VCaP (cell line): Measurements from ENCODE around the gene MC3R.
"Not testable (repeated sequence)": the region's sequence is repeated elsewhere in the genome, so short reads cannot be mapped to it uniquely, and the experiment has no call there.

Source experiments
- H3K27ac ChIP-seq: fragments of 450-650 bp; 2 replicates; pipeline ENCODE4 v1.5.1; 2017
- TF ChIP-seq, protein P1 (sequence below): fragments of 450-650 bp; conservative IDR thresholded peaks from 2 replicates; pipeline ENCODE4 v1.5.1; 2017; ENCODE audit warnings: mild to moderate bottlenecking, moderate library complexity

Gene MC3R

DNA sequence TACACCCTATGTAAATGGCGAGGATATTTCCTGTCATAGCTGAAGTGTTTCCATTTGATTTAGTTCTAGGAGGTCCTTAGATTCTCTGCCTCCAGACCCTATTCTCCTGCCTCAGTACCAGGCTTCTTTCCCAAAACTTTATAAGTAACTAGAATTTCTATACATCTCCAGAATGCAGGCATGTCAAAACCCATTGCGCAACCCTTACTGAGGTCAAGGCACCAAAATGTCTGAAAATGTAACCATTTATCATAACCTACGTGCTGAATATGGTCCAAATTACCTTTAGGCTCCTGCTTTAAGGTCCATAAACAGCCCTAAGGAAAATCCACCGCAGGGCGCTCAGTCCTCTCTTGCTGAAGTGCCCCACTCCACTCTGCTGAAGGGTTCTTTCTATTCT, 37.5 kb upstream of the MC3R start:
- TF ChIP-seq, protein P1, sequence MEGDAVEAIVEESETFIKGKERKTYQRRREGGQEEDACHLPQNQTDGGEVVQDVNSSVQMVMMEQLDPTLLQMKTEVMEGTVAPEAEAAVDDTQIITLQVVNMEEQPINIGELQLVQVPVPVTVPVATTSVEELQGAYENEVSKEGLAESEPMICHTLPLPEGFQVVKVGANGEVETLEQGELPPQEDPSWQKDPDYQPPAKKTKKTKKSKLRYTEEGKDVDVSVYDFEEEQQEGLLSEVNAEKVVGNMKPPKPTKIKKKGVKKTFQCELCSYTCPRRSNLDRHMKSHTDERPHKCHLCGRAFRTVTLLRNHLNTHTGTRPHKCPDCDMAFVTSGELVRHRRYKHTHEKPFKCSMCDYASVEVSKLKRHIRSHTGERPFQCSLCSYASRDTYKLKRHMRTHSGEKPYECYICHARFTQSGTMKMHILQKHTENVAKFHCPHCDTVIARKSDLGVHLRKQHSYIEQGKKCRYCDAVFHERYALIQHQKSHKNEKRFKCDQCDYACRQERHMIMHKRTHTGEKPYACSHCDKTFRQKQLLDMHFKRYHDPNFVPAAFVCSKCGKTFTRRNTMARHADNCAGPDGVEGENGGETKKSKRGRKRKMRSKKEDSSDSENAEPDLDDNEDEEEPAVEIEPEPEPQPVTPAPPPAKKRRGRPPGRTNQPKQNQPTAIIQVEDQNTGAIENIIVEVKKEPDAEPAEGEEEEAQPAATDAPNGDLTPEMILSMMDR, result no peak
- no peak overlapping the region for H3K27ac ChIP-seq

DNA sequence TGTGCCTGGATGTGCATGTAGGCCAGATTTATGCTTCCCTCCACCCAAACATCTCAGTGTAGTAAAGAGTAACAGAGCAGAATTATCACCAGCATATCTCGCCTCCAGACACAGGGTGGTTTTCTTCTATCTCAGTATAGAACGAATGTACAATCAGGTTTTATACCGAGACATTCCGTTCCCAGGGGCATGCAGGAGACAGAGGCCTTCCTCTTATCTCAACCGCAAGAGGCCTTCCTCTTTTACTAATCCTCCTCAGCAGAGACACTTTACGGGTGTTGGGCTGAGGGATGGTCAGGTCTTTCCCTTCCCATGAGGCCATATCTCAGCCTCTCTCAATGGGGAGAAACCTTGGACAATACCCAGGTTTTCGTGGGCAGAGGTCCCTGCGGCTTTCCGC, 36.4 kb upstream of the MC3R start:
- TF ChIP-seq, protein P1, result no peak
- H3K27ac ChIP-seq, result no peak overlapping the region

DNA sequence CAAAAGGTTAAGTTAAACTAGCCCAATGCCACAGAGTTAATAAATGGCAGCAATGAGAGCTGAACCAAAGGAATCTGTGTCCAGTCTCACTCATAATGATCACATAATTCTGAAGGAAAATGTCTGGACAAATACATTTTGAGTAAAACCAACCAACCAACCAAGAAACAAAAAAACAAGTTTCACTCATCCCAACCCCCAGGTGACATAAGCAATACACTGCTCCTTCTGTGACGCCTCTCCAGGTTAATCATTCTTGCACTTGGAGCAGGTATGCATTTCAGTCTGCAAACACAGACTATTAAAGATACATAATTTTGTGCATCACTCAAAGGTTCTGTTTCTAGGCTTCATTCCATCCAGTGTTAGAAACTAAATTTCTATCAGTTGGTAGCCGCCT, 35.2 kb upstream of the MC3R start:
- no peak overlapping the region for H3K27ac ChIP-seq
- TF ChIP-seq, protein P1, result no peak

DNA sequence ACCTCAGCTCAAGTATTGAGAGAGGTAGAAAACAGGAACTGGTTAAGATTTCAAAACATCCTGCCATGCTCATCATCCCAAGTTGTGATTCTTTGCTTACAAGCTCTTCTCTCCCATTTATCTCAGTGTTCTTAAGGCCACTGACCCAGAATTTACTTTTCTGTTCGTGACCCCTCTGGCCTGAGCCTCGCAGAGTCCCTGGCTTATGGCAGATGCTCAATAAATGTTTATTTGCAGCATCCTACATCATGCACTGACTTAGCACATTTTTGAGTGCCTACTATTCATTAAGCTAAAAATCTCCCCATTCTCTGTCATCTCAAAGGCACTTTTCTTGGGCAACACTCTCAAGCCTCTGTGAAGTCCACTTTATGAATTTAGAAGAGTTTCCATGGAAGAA, 33.4 kb upstream of the MC3R start:
- TF ChIP-seq, protein P1, result no peak

DNA sequence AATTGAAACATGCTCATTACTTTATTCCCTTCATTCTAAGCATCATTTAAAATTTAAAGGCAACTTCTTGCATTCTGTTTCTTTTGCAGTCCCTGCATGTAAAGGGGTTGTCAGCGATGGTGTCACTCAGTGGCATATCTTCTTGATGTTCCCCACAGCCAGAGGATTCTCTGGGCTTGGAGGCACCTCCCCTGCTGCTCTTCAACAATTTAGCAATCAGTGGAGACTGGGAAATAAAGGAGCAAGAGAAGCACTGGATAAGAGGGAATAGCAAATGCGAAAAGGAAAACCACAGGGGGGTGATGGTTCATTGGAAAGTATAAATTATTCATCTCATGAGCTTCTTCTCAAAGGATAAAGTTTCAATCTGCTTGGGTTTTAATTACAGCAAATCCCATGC, 30.7 kb upstream of the MC3R start:
- TF ChIP-seq, protein P1, result no peak
- H3K27ac ChIP-seq, result no peak overlapping the region

More for the DNA sequence above, 33.4 kb upstream of the MC3R start:
- no peak overlapping the region for H3K27ac ChIP-seq

DNA sequence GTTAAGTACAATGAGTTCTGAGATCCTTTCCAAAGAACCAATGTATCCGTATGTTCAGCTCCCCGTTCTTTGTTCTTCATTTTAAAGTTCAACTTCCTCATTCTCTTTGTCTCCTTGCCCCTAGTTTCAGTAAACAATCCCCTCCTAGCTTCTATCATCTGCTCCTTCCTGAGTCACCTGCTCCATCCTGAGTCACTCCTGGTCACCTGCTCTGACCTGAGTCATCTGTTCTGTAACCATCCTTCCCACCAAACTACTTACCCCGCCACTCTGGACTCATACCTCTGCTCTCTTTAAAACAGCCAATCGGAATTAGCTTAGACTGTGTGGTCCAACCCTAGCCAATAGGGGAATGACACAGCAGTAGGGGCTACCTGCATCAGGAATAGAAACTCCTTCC, 27.3 kb upstream of the MC3R start:
- not testable (repeated sequence) for H3K27ac ChIP-seq

DNA sequence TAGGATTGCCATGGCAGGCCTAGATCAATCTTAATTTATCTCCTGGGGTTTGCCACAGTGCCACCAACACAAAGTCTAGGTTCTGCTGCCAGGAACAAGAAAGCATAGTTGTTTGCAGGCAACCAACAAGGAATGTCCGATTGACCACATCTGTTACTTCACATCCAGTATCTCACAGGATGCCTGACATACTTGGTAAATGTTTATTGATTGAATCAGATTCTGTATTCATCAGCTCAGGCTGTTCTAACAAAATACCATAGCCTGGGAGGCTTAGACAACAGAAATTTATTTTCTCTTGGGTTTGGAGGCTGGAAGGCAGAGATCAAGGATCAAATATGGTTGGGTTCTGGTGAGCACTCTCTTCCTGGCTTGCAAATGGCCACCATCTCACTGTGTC, 26.3 kb upstream of the MC3R start:
- TF ChIP-seq, protein P1, result no peak

DNA sequence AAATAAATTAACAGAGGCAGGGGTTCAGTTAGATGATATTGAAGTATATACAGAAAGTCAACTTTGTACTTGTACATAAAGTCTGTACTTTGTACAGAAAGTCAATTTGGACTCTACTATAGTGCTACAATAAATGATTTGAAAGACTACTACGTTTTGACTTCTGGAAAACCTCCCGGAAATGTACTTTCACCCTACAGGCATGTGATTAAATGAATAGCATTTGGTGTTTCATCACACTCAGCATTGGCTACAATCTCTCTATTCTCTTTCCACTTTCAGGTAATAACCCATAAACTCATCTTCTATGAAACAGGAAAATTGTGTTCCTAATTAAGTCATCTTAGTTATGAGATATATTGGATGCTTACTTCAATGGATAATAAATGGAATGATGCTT, 25.6 kb upstream of the MC3R start:
- no peak overlapping the region for H3K27ac ChIP-seq
- TF ChIP-seq, protein P1, result no peak

More for the DNA sequence above, 26.3 kb upstream of the MC3R start:
- H3K27ac ChIP-seq, result no peak overlapping the region
